Muscle layer of colon (tissue), 2 donors: Measurements from ENCODE around the gene VTN.

Experiments used
- H3K27ac ChIP-seq: one replicate; pipeline ENCODE4 v1.7.0; 2013; ENCODE audit warnings: low read depth, mild to moderate bottlenecking, low read length, moderate library complexity
- H3K27me3 ChIP-seq, 2 donors: one replicate each; pipeline ENCODE4 v1.7.0; 2013; ENCODE audit warnings: low read length in 2 of 2, mild to moderate bottlenecking in 2 of 2; ENCODE audit not compliant: insufficient read depth in 2 of 2, control insufficient read depth in 1 of 2
- H3K36me3 ChIP-seq: one replicate; pipeline ENCODE4 v1.7.0; 2013; ENCODE audit warnings: mild to moderate bottlenecking, low read length; ENCODE audit not compliant: insufficient read depth
- H3K4me1 ChIP-seq: one replicate; pipeline ENCODE4 v1.7.0; 2013; ENCODE audit warnings: mild to moderate bottlenecking, low read length; ENCODE audit not compliant: insufficient read depth
- H3K4me3 ChIP-seq, 2 donors: one replicate each; pipeline ENCODE4 v1.7.0; 2013; ENCODE audit warnings: low read length in 2 of 2, low read depth in 1 of 2, mild to moderate bottlenecking in 1 of 2, moderate library complexity in 1 of 2
- H3K9ac ChIP-seq: one replicate; pipeline ENCODE4 v1.7.0; 2013; ENCODE audit warnings: low read length
- H3K9me3 ChIP-seq: one replicate; pipeline ENCODE4 v1.7.0; 2013; ENCODE audit warnings: mild to moderate bottlenecking, low read length
- donor health status: abdominal sarcoma.
- donor health status: Adenocarcinoma of cecum.

VTN gene

GRCh38 chr17:28347261-28347891 is 22.7 kb downstream of the VTN start:
- H3K9me3 ChIP-seq, result no peaks in the 10 kb centered on the region
- peaks cover 90% of the 10 kb centered on the region for H3K36me3 ChIP-seq
- H3K9ac ChIP-seq, result no peak overlapping the region
- H3K27me3 ChIP-seq, result no peaks in the 10 kb centered on the region
- H3K4me1 ChIP-seq, result no peaks in the 10 kb centered on the region
- H3K4me3 ChIP-seq, result no peak overlapping the region
- no peak overlapping the region for H3K27ac ChIP-seq

GRCh38 chr17:28346746-28347246 is 23.3 kb downstream of the VTN start:
- H3K36me3 ChIP-seq, result peaks cover 93% of the 10 kb centered on the region
- no peak overlapping the region for H3K9ac ChIP-seq
- H3K4me3 ChIP-seq, result no peak overlapping the region
- H3K4me1 ChIP-seq, result no peaks in the 10 kb centered on the region
- no peaks in the 10 kb centered on the region for H3K9me3 ChIP-seq
- H3K27ac ChIP-seq, result no peak overlapping the region
- no peaks in the 10 kb centered on the region for H3K27me3 ChIP-seq

GRCh38 chr17:28346199-28346580 is 23.9 kb downstream of the VTN start:
- no peaks in the 10 kb centered on the region for H3K27me3 ChIP-seq
- no peaks in the 10 kb centered on the region for H3K9me3 ChIP-seq
- H3K36me3 ChIP-seq, result peaks cover 93% of the 10 kb centered on the region
- no peak overlapping the region for H3K9ac ChIP-seq
- no peak overlapping the region for H3K27ac ChIP-seq
- H3K4me3 ChIP-seq, result no peak overlapping the region
- H3K4me1 ChIP-seq, result no peaks in the 10 kb centered on the region

GRCh38 chr17:28345419-28346198 is 24.5 kb downstream of the VTN start:
- Histone ChIP-seq H3K36me3 (peaks cover 93% of the 10 kb centered on the region), H3K27ac (no peak overlapping the region)

DNA sequence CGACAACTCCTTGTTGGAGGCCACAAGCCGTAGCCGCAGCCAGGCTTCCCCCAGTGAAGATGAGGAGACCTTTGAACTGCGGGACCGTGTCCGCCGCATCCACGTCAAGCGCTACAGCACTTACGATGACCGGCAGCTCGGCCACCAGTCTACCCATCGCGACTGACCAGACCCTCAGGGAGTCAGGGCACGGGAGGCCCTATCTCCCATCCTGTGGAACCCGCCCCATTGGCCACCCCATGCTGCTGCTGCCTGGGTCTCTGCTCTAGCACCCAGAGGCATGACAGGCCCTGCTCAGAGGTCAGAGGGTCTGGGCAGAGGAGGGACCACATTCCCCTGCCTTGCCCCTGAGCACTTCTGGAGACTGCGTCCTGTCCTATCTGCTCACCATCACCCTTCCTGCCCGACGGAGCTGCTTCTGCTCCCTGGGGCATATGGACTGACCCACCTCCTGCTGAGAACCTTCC is 25.6 kb downstream of the VTN start:
- Histone ChIP-seq H3K9me3 (no peaks in the 10 kb centered on the region), H3K9ac (no peak overlapping the region), H3K4me3 (no peak overlapping the region), H3K4me1 (no peaks in the 10 kb centered on the region), H3K27ac (no peak overlapping the region), H3K36me3 (peaks cover 93% of the 10 kb centered on the region), H3K27me3 (no peaks in the 10 kb centered on the region)

More at GRCh38 chr17:28345419-28346198, 24.5 kb downstream of the VTN start:
- no peaks in the 10 kb centered on the region for H3K9me3 ChIP-seq
- no peak overlapping the region for H3K4me3 ChIP-seq
- no peaks in the 10 kb centered on the region for H3K27me3 ChIP-seq
- H3K9ac ChIP-seq, result no peak overlapping the region
- no peaks in the 10 kb centered on the region for H3K4me1 ChIP-seq

DNA sequence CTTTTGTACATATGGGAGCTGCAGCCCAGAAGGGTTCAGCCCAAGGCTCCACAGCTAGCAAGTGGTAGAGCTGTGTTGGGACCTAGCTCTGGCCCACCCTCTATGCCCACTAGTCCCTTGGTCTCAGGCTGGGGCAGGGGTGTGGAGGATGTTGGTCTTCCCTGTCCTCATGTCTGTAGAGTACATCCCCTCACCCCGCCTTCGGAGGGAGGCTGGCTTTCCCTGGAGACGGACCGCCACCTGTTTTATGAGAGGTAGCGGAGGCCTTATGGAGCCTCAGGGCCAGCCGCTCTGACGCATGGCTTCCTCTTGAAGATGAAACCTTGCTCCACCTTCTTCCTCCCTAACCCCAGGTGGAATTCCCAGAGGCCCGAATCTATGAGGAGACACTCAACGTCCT is 26.1 kb downstream of the VTN start:
- Histone ChIP-seq H3K4me3 (no peak overlapping the region), H3K27me3 (no peaks in the 10 kb centered on the region), H3K9ac (no peak overlapping the region), H3K9me3 (no peaks in the 10 kb centered on the region), H3K4me1 (no peaks in the 10 kb centered on the region), H3K27ac (no peak overlapping the region), H3K36me3 (peaks cover 92% of the 10 kb centered on the region)

DNA sequence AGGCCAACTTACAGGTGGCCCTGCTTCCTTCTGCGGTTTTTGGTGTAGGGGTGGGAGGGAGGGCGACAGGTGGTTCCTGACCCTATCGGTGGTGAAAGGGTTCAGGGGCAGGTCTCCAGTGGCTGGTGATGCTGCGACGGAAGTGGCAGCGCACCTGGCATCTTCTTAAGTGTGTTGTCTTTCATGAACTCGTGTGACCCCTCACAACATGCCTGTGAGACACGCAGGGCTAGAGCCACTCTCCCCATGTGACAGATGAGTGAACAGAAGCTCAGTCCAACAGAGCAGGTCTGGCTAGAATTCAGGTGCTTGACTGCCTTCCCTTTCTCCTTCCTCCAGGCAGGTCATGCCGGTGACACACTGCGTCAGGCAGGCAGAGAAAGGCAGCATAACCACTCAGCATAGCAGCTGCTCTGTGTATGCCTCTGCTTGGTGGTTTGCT is 26.6 kb downstream of the VTN start:
- Histone ChIP-seq H3K9ac (no peak overlapping the region), H3K9me3 (no peaks in the 10 kb centered on the region), H3K36me3 (peaks cover 87% of the 10 kb centered on the region), H3K27me3 (no peaks in the 10 kb centered on the region), H3K4me3 (no peak overlapping the region), H3K27ac (no peak overlapping the region), H3K4me1 (peaks cover under 1% of the 10 kb centered on the region)

GRCh38 chr17:28342313-28342712 is 27.8 kb downstream of the VTN start:
- no peak overlapping the region for H3K9ac ChIP-seq
- no peak overlapping the region for H3K4me3 ChIP-seq
- no peaks in the 10 kb centered on the region for H3K9me3 ChIP-seq
- no peak overlapping the region for H3K27ac ChIP-seq
- no peaks in the 10 kb centered on the region for H3K27me3 ChIP-seq
- peaks cover 11% of the 10 kb centered on the region for H3K4me1 ChIP-seq
- H3K36me3 ChIP-seq, result peaks cover 75% of the 10 kb centered on the region

DNA sequence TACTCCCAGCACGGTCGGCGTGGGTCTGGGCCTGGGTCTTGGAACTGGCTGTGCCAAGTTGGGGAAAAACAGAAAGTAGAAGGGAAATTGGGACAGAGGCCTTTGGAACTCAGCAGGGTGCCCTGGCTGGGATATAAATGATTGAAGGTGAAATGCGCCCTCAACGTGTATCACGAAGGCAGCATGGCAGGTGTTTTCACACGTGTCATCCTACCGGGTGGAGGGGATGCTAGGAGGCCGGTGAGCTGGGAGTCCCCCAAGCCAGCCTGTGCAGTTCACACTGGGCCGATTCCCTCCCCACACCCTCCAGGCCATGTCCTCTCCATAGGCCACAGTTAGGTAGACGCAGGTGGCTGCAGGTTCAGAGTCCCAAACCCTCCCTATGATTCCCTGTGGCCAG is 28.6 kb downstream of the VTN start:
- Histone ChIP-seq H3K27me3 (no peaks in the 10 kb centered on the region), H3K9ac (no peak overlapping the region), H3K4me1 (peaks cover 19% of the 10 kb centered on the region), H3K9me3 (no peaks in the 10 kb centered on the region), H3K36me3 (peaks cover 68% of the 10 kb centered on the region), H3K27ac (no peak overlapping the region), H3K4me3 (no peak overlapping the region)

- Histone ChIP-seq H3K4me1 (peaks cover 23% of the 10 kb centered on the region), H3K4me3 (no peak overlapping the region), H3K36me3 (peaks cover 57% of the 10 kb centered on the region), H3K9me3 (no peaks in the 10 kb centered on the region), H3K27ac (no peak overlapping the region), H3K9ac (no peak overlapping the region), H3K27me3 (no peaks in the 10 kb centered on the region)
These were observed 29.7 kb downstream of the VTN start for GRCh38 chr17:28340374-28340773.

DNA sequence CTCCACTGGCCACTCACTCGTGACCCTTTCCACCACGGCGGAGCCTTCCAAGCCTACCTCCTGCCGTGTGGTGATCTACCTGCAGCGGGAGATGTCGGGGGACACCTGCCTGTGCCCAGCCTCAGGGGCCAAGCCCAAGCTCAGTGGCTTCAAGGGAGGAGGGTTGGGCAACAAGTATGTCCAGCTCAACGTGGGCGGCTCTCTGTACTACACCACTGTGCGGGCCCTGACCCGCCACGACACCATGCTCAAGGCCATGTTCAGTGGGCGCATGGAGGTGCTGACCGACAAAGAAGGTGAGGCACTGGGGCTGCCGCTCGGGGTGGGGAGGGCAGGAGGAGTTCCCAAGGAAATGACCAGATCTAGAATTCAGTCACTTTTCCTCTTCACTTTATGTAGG is 30.7 kb downstream of the VTN start:
- Histone ChIP-seq H3K36me3 (peaks cover 47% of the 10 kb centered on the region), H3K9ac (no peak overlapping the region), H3K9me3 (no peaks in the 10 kb centered on the region), H3K4me3 (no peak overlapping the region), H3K27ac (no peak overlapping the region), H3K4me1 (peaks cover 26% of the 10 kb centered on the region), H3K27me3 (no peaks in the 10 kb centered on the region)
